ENCODE measurements around the gene JMJD8. TPM values are rescaled to one million over a fixed set of nuclear protein-coding genes. Genes with fewer than 3 reads are reported as not detected.

Gene JMJD8
- total RNA-seq (100 to 1,000 TPM in 3 of 9 donors, 10 to 100 TPM in 6; 50.9 to 137 (median 97.7) TPM), polyA plus RNA-seq (10 to 100 TPM; 50.8 to 97.7 (median 72.6) TPM)
- long read RNA-seq, donor 1, transcript JMJD8-201 (9 exons, 2,038 nt), result major isoform, 16 of 17 reads
- long read RNA-seq, donor 1, partial matches to known transcripts, result 0 of 17 reads
- long read RNA-seq, donor 1, other reads (novel, unspliced or antisense), result 0 of 17 reads
- long read RNA-seq, donor 2, transcript JMJD8-201 (9 exons, 2,038 nt), result major isoform, 12 of 15 reads
- long read RNA-seq, donor 2, partial matches to known transcripts, result 0 of 15 reads
- long read RNA-seq, donor 2, other reads (novel, unspliced or antisense), result 0 of 15 reads
- long read RNA-seq, donor 3, transcript JMJD8-201 (9 exons, 2,038 nt), result major isoform, 16 of 22 reads
- long read RNA-seq, donor 3, partial matches to known transcripts, result 0 of 22 reads
- long read RNA-seq, donor 3, other reads (novel, unspliced or antisense), result 0 of 22 reads
- long read RNA-seq, donor 4, partial matches to known transcripts, result 3 of 7 reads
- long read RNA-seq, donor 4, other reads (novel, unspliced or antisense), result 4 of 7 reads
- long read RNA-seq, donor 5, transcript JMJD8-201 (9 exons, 2,038 nt), result major isoform, 205 of 383 reads
- long read RNA-seq, donor 5, transcript JMJD8-203 (8 exons, 1,015 nt), result minor isoform, 7 of 383 reads
- long read RNA-seq, donor 5, transcript JMJD8-209 (8 exons, 2,205 nt), result minor isoform, 26 of 383 reads
- long read RNA-seq, donor 5, partial matches to known transcripts, result 28 of 383 reads
- long read RNA-seq, donor 5, other reads (novel, unspliced or antisense), result 104 of 383 reads
- long read RNA-seq, donor 6, partial matches to known transcripts, result 2 of 12 reads
- long read RNA-seq, donor 6, other reads (novel, unspliced or antisense), result 8 of 12 reads
- long read RNA-seq, donor 7, transcript JMJD8-201 (9 exons, 2,038 nt), result major isoform, 6 of 6 reads
- long read RNA-seq, donor 7, partial matches to known transcripts, result 0 of 6 reads
- long read RNA-seq, donor 7, other reads (novel, unspliced or antisense), result 0 of 6 reads
- long read RNA-seq, donor 8, transcript JMJD8-201 (9 exons, 2,038 nt), result major isoform, 26 of 27 reads
- long read RNA-seq, donor 8, partial matches to known transcripts, result 0 of 27 reads
- long read RNA-seq, donor 8, other reads (novel, unspliced or antisense), result 0 of 27 reads
- long read RNA-seq, donor 9, transcript JMJD8-201 (9 exons, 2,038 nt), result major isoform, 11 of 15 reads
- long read RNA-seq, donor 9, partial matches to known transcripts, result 0 of 15 reads
- long read RNA-seq, donor 9, other reads (novel, unspliced or antisense), result 0 of 15 reads
- long read RNA-seq, donor 10, transcript JMJD8-201 (9 exons, 2,038 nt), result major isoform, 17 of 19 reads
- long read RNA-seq, donor 10, partial matches to known transcripts, result 0 of 19 reads
- long read RNA-seq, donor 10, other reads (novel, unspliced or antisense), result 0 of 19 reads

- Histone ChIP-seq H3K27me3 (no peaks in the 10 kb centered on the region), H3K27ac (peak within 1 kb of the TSS in 4 of 5 donors; percentile 38 to 90 (median 80)), H3K36me3 (replicated peaks in 1 of 2) (peaks cover 0 to 36% of the 10 kb centered on the region in 2 donors), H3K4me1 (replicated peaks in 1 of 2) (peaks cover 27 to 47% of the 10 kb centered on the region in 2 donors), H3K9me3 (replicated peaks in 1 of 3) (no peaks in the 10 kb centered on the region), H3K4me3 (peak within 1 kb of the TSS in 2 of 4 donors; percentile 4 to 79)
- peak; percentile 97 to 98 (median 97) for DNase-seq
- intact Hi-C loops (cut with DNase I), result no loop called here
- no peak for TF ChIP-seq CTCF (IDR thresholded peaks at IDR 0.05)
- TF ChIP-seq POLR2A (IDR thresholded peaks at IDR 0.05), result peak; percentile 32 to 69
- 0 to 3% (median 1%) methylated on average over 1 to 91 of the region's 91 CpGs for WGBS, 4 donors
Observed at GRCh38 chr16:684071-684794, at the start of gene JMJD8. TSS of gene JMJD8 (minus strand) at chr16:684334. CDS start at chr16:684319, 15 bp downstream.

GRCh38 chr16:733382-734207 is 49.5 kb upstream of the JMJD8 start:
- Histone ChIP-seq H3K4me3 (no peak overlapping the region), H3K4me1 (replicated peaks in 1 of 2) (peaks cover under 1 to 3% of the 10 kb centered on the region in 2 donors), H3K36me3 (replicated peaks in 1 of 2) (peaks cover 0 to 56% of the 10 kb centered on the region in 2 donors), H3K27ac (no peak overlapping the region), H3K27me3 (no peaks in the 10 kb centered on the region), H3K9me3 (replicated peaks in 1 of 3) (no peaks in the 10 kb centered on the region)
- DNase-seq, result peak in 1 of 7 donors; percentile 18
- intact Hi-C loops (cut with DNase I), result no loop called here
- TF ChIP-seq POLR2A (IDR thresholded peaks at IDR 0.05) (no peak), CTCF (IDR thresholded peaks at IDR 0.05) (peak in 2 of 6 experiments; percentile 6 to 16)
- 83 to 91% (median 87%) methylated on average over 18 to 34 of the region's 34 CpGs for WGBS, 4 donors

GRCh38 chr16:732936-733335 is 48.8 kb upstream of the JMJD8 start:
- no peak for TF ChIP-seq CTCF (IDR thresholded peaks at IDR 0.05)
- TF ChIP-seq POLR2A (IDR thresholded peaks at IDR 0.05), result no peak
- Histone ChIP-seq H3K9me3 (replicated peaks in 1 of 3) (no peaks in the 10 kb centered on the region), H3K27me3 (no peaks in the 10 kb centered on the region), H3K27ac (no peak overlapping the region), H3K4me3 (no peak overlapping the region), H3K4me1 (replicated peaks in 1 of 2) (peaks cover 7 to 9% of the 10 kb centered on the region in 2 donors), H3K36me3 (replicated peaks in 1 of 2) (peaks cover 0 to 56% of the 10 kb centered on the region in 2 donors)
- intact Hi-C loops (cut with DNase I), result no loop called here
- WGBS, 4 donors, result 68 to 95% (median 91%) methylated on average over 5 to 13 of the region's 13 CpGs; no CpG with 5 or more reads in 1 of the 4 donors
- peak in 1 of 7 donors; percentile 8 for DNase-seq

Measured in adrenal gland (tissue), 19 donors.